ENCODE results near the gene GRPEL2. TPM values are rescaled to one million over a fixed set of nuclear protein-coding genes. Genes with fewer than 3 reads are reported as not detected.

Gene GRPEL2, protein sequence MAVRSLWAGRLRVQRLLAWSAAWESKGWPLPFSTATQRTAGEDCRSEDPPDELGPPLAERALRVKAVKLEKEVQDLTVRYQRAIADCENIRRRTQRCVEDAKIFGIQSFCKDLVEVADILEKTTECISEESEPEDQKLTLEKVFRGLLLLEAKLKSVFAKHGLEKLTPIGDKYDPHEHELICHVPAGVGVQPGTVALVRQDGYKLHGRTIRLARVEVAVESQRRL
- total RNA-seq (2012; rRNA removed): 23.4 and 25.6 TPM in 2 replicates

DNA sequence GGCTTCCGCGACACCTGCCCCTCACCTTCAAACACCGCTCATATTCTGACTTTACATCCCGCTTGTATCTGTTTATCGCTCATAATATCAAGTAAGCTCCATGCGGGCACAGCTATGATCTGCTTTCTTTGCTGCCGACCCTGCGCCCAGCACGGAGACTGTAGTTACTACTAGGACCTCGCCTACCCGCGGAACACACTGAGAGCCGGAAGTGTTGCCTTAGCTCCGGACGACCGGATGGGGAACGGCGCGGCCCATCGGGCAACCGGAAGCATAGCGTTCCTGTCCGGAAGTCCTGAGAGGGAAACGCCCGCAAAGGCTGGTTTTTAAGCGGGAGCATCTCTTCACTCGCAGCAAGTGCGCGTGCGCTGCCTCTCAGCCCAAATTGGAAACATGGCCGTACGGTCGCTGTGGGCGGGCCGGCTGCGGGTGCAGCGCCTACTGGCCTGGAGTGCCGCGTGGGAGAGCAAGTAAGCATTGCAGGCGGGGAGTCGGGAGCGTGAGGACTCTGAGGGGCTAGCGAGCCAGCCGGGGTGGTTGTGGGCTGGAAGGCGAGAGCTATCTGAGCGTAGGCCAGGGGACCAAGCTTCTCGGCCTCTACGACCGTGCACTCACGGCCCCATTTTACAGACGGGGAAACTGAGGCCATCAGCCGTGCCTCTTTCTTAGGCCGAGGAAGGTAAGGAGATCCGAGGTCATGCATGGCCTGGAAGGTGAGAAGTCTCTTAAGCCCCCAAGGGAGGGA is at the start of gene GRPEL2:
TSS of gene GRPEL2 (plus strand) at position 353 of the 745 bp plus-strand sequence. CDS start at position 394, 41 bp downstream.
- Histone ChIP-seq H3K4me1 (ENCODE audit: control insufficient read depth, insufficient read depth, low read length) (peaks cover 15% of the 10 kb centered on the region), H3K4me3 (ENCODE audit: low read length) (peak within 1 kb of the TSS; percentile 98), H3K27me3 (ENCODE audit: control insufficient read depth, insufficient read depth, low read length) (no peaks in the 10 kb centered on the region), H3K36me3 (ENCODE audit: insufficient read depth, low read length) (peaks cover 34% of the 10 kb centered on the region), H3K9ac (ENCODE audit: low read depth, low read length) (peak within 1 kb of the TSS; percentile 94), H3K4me2 (ENCODE audit: low read length) (peak within 1 kb of the TSS; percentile 85), H3K9me3 (replicated peaks; ENCODE audit: low read length) (no peaks in the 10 kb centered on the region)

- Histone ChIP-seq H3K9me3 (replicated peaks; ENCODE audit: low read length) (no peaks in the 10 kb centered on the region), H3K9ac (ENCODE audit: low read depth, low read length) (no peak overlapping the region), H3K4me2 (ENCODE audit: low read length) (no peak overlapping the region), H3K27me3 (ENCODE audit: control insufficient read depth, insufficient read depth, low read length) (no peaks in the 10 kb centered on the region), H3K4me3 (ENCODE audit: low read length) (no peak overlapping the region), H3K36me3 (ENCODE audit: insufficient read depth, low read length) (peaks cover 2% of the 10 kb centered on the region), H3K4me1 (ENCODE audit: control insufficient read depth, insufficient read depth, low read length) (no peaks in the 10 kb centered on the region)
Observed at GRCh38 chr5:149297340-149298025, 47.8 kb upstream of the GRPEL2 start.

GRCh38 chr5:149298163-149298562 is 47.1 kb upstream of the GRPEL2 start:
- H3K27me3 ChIP-seq (ENCODE audit: control insufficient read depth, insufficient read depth, low read length): no peaks in the 10 kb centered on the region
- no peaks in the 10 kb centered on the region for H3K4me1 ChIP-seq (ENCODE audit: control insufficient read depth, insufficient read depth, low read length)
- H3K9me3 ChIP-seq (replicated peaks; ENCODE audit: low read length): no peaks in the 10 kb centered on the region
- peaks cover 2% of the 10 kb centered on the region for H3K36me3 ChIP-seq (ENCODE audit: insufficient read depth, low read length)
- no peak overlapping the region for H3K4me2 ChIP-seq (ENCODE audit: low read length)
- no peak overlapping the region for H3K4me3 ChIP-seq (ENCODE audit: low read length)
- no peak overlapping the region for H3K9ac ChIP-seq (ENCODE audit: low read depth, low read length)

DNA sequence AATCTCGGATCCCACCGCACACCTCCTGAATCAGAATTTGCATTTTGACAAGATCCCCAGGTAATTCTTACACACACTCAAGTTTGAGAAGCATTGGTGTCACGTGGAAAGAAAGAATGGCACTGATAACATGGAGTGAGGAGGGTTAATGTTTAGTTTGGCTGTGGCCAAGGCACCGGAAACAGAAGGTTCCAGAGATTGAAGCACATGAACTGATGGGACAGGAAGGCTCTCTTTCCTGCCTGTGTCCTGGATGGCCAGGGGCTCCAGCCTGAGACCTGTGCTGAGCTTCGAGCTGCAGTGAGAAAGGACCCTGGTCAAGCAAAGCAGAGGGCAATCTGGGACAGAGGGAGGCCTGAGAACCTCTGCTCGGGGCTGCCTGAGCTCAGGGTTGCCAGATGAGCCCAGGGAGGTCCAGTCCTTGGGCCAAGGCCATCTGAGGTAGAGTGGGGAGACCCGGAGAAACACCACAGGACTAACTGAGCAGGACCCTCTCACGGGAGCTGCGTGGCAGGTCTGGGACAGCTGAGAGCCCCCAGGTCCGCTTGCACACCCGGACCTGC is 46.4 kb upstream of the GRPEL2 start:
- Histone ChIP-seq H3K9ac (ENCODE audit: low read depth, low read length) (no peak overlapping the region), H3K9me3 (replicated peaks; ENCODE audit: low read length) (no peaks in the 10 kb centered on the region), H3K27me3 (ENCODE audit: control insufficient read depth, insufficient read depth, low read length) (no peaks in the 10 kb centered on the region), H3K36me3 (ENCODE audit: insufficient read depth, low read length) (peaks cover 2% of the 10 kb centered on the region), H3K4me2 (ENCODE audit: low read length) (no peak overlapping the region), H3K4me1 (ENCODE audit: control insufficient read depth, insufficient read depth, low read length) (no peaks in the 10 kb centered on the region), H3K4me3 (ENCODE audit: low read length) (no peak overlapping the region)

GRCh38 chr5:149299451-149300054 is 45.7 kb upstream of the GRPEL2 start:
- Histone ChIP-seq H3K9ac (ENCODE audit: low read depth, low read length) (no peak overlapping the region), H3K4me2 (ENCODE audit: low read length) (no peak overlapping the region), H3K4me1 (ENCODE audit: control insufficient read depth, insufficient read depth, low read length) (no peaks in the 10 kb centered on the region), H3K4me3 (ENCODE audit: low read length) (no peak overlapping the region), H3K27me3 (ENCODE audit: control insufficient read depth, insufficient read depth, low read length) (no peaks in the 10 kb centered on the region), H3K36me3 (ENCODE audit: insufficient read depth, low read length) (peaks cover 2% of the 10 kb centered on the region), H3K9me3 (replicated peaks; ENCODE audit: low read length) (no peaks in the 10 kb centered on the region)

DNA sequence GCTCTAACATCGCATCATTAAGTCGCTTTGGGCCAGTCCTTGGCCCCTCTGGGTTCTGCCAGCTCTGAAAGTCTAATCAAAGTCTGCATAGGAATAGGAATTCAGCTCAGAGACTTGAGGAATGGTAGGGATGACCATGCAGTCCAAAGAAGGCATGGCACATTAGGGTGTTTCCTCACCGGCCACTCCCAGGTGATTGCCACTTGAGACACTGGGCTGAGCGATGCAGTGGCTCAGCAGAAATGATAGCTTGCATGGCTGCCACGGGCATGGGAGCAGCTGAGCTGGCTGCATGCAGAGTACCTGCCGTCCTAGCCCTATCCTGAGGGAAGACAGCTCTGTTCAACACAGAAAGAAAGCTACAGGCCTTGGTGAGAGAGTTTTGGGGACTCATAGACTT is 44.9 kb upstream of the GRPEL2 start:
- H3K4me1 ChIP-seq (ENCODE audit: control insufficient read depth, insufficient read depth, low read length): no peaks in the 10 kb centered on the region
- H3K9ac ChIP-seq (ENCODE audit: low read depth, low read length): no peak overlapping the region
- no peak overlapping the region for H3K4me2 ChIP-seq (ENCODE audit: low read length)
- H3K36me3 ChIP-seq (ENCODE audit: insufficient read depth, low read length): peaks cover 5% of the 10 kb centered on the region
- no peaks in the 10 kb centered on the region for H3K9me3 ChIP-seq (replicated peaks; ENCODE audit: low read length)
- H3K27me3 ChIP-seq (ENCODE audit: control insufficient read depth, insufficient read depth, low read length): no peaks in the 10 kb centered on the region
- H3K4me3 ChIP-seq (ENCODE audit: low read length): no peak overlapping the region

DNA sequence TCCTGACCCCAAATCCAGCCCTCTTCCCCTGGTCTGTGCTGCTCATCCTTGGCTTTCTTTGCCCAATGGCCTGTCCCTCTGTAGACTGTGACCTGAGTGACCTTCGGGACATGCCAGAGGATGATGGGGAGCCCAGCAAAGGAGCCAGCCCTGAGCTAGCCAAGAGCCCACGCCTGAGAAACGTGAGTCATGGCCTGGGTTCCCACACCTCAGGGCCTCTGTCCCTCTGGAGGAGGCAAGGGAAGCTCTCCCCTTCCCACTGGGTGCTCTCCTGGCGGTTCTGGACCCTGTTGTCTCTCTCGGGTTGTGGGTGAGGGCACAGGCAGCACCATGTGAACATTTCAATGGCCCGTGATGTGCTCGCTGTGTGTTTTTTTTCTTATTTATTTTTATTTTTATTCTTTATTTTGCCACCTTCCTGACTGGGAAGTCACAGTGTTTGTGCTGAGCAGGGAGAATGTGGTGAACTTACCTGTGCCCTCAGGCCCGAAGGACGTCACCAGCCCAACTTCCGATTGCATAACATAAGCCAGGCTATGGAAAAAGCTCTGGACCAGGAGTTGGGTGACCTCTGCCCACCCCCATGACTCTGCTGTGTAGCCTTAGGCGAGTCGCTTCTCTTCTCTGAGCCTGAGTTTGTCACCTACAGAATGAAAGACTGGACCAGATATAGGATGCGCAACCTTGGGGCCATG is 44.1 kb upstream of the GRPEL2 start:
- H3K4me2 ChIP-seq (ENCODE audit: low read length): no peak overlapping the region
- H3K27me3 ChIP-seq (ENCODE audit: control insufficient read depth, insufficient read depth, low read length): no peaks in the 10 kb centered on the region
- peaks cover 5% of the 10 kb centered on the region for H3K36me3 ChIP-seq (ENCODE audit: insufficient read depth, low read length)
- H3K4me1 ChIP-seq (ENCODE audit: control insufficient read depth, insufficient read depth, low read length): no peaks in the 10 kb centered on the region
- no peak overlapping the region for H3K4me3 ChIP-seq (ENCODE audit: low read length)
- H3K9ac ChIP-seq (ENCODE audit: low read depth, low read length): no peak overlapping the region
- H3K9me3 ChIP-seq (replicated peaks; ENCODE audit: low read length): no peaks in the 10 kb centered on the region

DNA sequence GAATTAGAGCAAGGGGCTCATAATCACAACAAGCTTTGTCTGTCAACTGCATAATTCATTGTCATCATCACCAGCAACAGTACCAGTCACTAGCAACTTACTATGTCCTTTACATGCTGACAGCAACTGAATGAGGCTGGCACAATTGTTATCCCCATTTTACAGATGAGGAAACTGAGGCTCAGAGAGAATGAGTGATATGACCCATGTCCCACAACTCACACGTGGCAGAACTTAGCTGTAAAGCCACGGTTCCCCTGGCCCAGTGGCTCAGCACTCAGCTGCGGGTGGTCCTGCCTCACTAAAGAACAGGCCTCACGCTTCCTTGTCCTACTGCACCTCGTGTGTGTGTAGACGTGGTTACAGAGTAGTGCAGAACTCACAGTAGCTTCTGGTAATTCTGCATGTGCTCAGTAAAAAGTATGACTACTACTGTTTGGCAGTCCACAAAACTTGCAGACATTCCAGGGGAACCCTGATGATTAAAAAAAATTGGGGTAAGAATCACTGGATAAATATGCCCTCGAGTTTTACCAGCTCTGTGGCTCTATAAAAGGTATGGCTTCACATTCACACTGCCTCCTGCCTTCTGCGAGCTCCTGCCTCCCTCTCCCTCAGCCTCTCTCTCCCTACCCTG is 43.4 kb upstream of the GRPEL2 start:
- Histone ChIP-seq H3K36me3 (ENCODE audit: insufficient read depth, low read length) (peaks cover 5% of the 10 kb centered on the region), H3K4me1 (ENCODE audit: control insufficient read depth, insufficient read depth, low read length) (no peaks in the 10 kb centered on the region), H3K9ac (ENCODE audit: low read depth, low read length) (no peak overlapping the region), H3K4me3 (ENCODE audit: low read length) (no peak overlapping the region), H3K27me3 (ENCODE audit: control insufficient read depth, insufficient read depth, low read length) (no peaks in the 10 kb centered on the region), H3K4me2 (ENCODE audit: low read length) (no peak overlapping the region), H3K9me3 (replicated peaks; ENCODE audit: low read length) (no peaks in the 10 kb centered on the region)

DNA sequence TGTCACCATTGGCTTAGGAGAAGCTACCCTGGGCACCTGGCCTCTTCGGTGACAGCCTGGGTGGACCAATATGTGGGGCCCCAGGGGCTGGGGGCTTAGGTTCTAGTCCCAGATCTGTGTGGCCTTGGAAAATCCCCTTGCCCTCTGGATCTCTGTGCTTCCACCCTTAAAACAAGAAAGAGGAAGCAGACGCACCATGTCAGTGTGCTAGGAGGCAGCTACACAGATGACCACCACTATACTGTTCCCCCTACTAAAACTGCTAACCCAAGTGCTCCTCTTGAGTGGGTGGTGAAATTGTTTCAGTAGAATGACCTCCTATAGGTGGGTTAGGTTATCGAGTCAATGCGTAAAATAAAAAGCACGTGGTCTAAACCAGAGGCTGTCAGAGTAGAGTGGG is 42.7 kb upstream of the GRPEL2 start:
- Histone ChIP-seq H3K4me2 (ENCODE audit: low read length) (no peak overlapping the region), H3K27me3 (ENCODE audit: control insufficient read depth, insufficient read depth, low read length) (no peaks in the 10 kb centered on the region), H3K9me3 (replicated peaks; ENCODE audit: low read length) (no peaks in the 10 kb centered on the region), H3K4me1 (ENCODE audit: control insufficient read depth, insufficient read depth, low read length) (no peaks in the 10 kb centered on the region), H3K36me3 (ENCODE audit: insufficient read depth, low read length) (peaks cover 5% of the 10 kb centered on the region), H3K4me3 (ENCODE audit: low read length) (no peak overlapping the region), H3K9ac (ENCODE audit: low read depth, low read length) (no peak overlapping the region)

DNA sequence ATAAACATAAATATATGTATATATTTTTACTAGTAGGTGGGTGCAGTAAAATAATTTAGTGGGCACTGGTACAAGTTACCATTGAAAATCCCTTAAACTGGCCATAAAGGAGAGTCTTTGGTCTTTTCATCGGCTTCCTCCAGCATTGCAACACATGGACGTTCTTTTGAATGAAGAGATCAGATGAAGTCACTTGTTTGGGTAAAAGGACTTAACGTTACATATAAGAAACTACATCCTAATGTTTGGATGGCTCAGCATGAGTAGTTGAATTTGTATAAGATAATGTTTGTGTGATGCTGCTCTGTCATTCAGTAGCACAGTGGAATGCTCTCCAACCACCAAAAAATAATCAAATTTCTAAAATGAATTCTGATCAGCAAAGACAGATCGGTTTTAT is 42.1 kb upstream of the GRPEL2 start:
- Histone ChIP-seq H3K4me1 (ENCODE audit: control insufficient read depth, insufficient read depth, low read length) (no peaks in the 10 kb centered on the region), H3K36me3 (ENCODE audit: insufficient read depth, low read length) (peaks cover 5% of the 10 kb centered on the region), H3K27me3 (ENCODE audit: control insufficient read depth, insufficient read depth, low read length) (no peaks in the 10 kb centered on the region), H3K4me3 (ENCODE audit: low read length) (no peak overlapping the region), H3K9ac (ENCODE audit: low read depth, low read length) (no peak overlapping the region), H3K9me3 (replicated peaks; ENCODE audit: low read length) (no peaks in the 10 kb centered on the region), H3K4me2 (ENCODE audit: low read length) (no peak overlapping the region)
